Esophagus squamous epithelium (tissue), 5 donors: ENCODE results near the gene CTSE. TPM values are rescaled to one million over a fixed set of nuclear protein-coding genes. Genes with fewer than 3 reads are reported as not detected.

Experiments used
- DNase-seq: peaks from one replicate; lab custom pipeline; 2025; lab: John Stamatoyannopoulos, UW
- H3K27ac ChIP-seq, 4 donors: fragments of 200-600 bp; sonication (generic); one replicate each; pipeline ENCODE4 v1.5.1; 2016 to 2019; ENCODE audit warnings: mild to moderate bottlenecking in 1 of 4
- H3K27me3 ChIP-seq, 4 donors: fragments of 200-600 bp; sonication (generic); 1 replicate in 3 of 4; 2 replicates in 1 of 4; pipeline versions ENCODE4 v1.5.1 to v1.6.0; 2017 to 2021; ENCODE audit warnings: antibody characterized with exemption in 1 of 4
- H3K36me3 ChIP-seq, 3 donors: fragments of 200-600 bp; sonication (generic); one replicate each; pipeline ENCODE4 v1.5.1; 2016 to 2019
- H3K4me1 ChIP-seq, 3 donors: fragments of 200-600 bp; sonication (generic); one replicate each; pipeline ENCODE4 v1.5.1; 2017 to 2019
- H3K4me3 ChIP-seq, 4 donors: fragments of 200-600 bp; sonication (generic); 1 replicate in 3 of 4; 2 replicates in 1 of 4; pipeline ENCODE4 v1.5.1; 2016 to 2019; ENCODE audit warnings: mild to moderate bottlenecking in 2 of 4, moderate library complexity in 1 of 4
- H3K9me3 ChIP-seq, 3 donors: fragments of 200-600 bp; sonication (generic); one replicate each; pipeline ENCODE4 v1.5.1; 2016 to 2019
- CTCF ChIP-seq, 6 experiments: fragments of 450-650 bp in 4 of 6; fragments of 200-600 bp in 2 of 6; sonication (generic) in 2 of 6; IDR thresholded peaks; one replicate each; pipeline ENCODE4 v1.5.1; 2016 to 2019; ENCODE audit warnings: antibody characterized with exemption in 6 of 6, mild to moderate bottlenecking in 4 of 6, moderate library complexity in 4 of 6
- POLR2A ChIP-seq, 4 donors: fragments of 450-650 bp; IDR thresholded peaks; one replicate each; pipeline ENCODE4 v1.6.1; 2017; ENCODE audit warnings: antibody characterized with exemption in 4 of 4, mild to moderate bottlenecking in 4 of 4, moderate library complexity in 3 of 4
- WGBS, 2 donors: methylation state at CpG; one replicate each; pipeline ENCODE4 v1.1.5; 2018; 5-methylcytosine and 5-hydroxymethylcytosine counted together
- intact Hi-C: fragments of 100-400 bp; cut with DNase I; formaldehyde crosslinking; loops from one replicate; pipeline ENCODE4 v1.15.0; 2022
- total RNA-seq, 4 donors: library from RNA; depleted of rRNA; stranded (reverse); fragments of >200 nt; gene quantifications; one replicate each; pipeline ENCODE4 v1.1.0, GENCODE V29; 2016
- donor health status: DM: yes; HTN: yes; CAD: no.

Gene CTSE
- total RNA-seq, 4 donors from 2014 or later = 0.32 to 0.48 (median 0.38) TPM; not detected in 1

- Histone ChIP-seq H3K4me3 (no peak overlapping the region), H3K27me3 (peaks cover 0 to 7% (median 0%) of the 10 kb centered on the region in 4 donors), H3K27ac (no peak overlapping the region), H3K36me3 (peaks cover 0 to 55% (median 3%) of the 10 kb centered on the region in 3 donors), H3K9me3 (no peaks in the 10 kb centered on the region), H3K4me1 (peaks cover 12 to 33% (median 14%) of the 10 kb centered on the region in 3 donors)
- 53 to 80% methylated on average over 2 to 4 of the region's 7 CpGs for WGBS, 2 donors
- no peak for TF ChIP-seq POLR2A (IDR thresholded peaks at IDR 0.05)
- TF ChIP-seq CTCF (IDR thresholded peaks at IDR 0.05) = no peak
- DNase-seq = no peak
- intact Hi-C loops = loop anchor here (2.0 to 5.0 kb wide), 2 partner anchors 60 to 186 kb away; no protein-coding TSS in a partner anchor
These were observed 45.0 kb downstream of the CTSE start for GRCh38 chr1:205978676-205979075.

GRCh38 chr1:205977402-205978014 is 46.2 kb downstream of the CTSE start:
- intact Hi-C loops = loop anchor here (2.0 to 5.0 kb wide), 2 partner anchors 59 to 185 kb away; no protein-coding TSS in a partner anchor
- no peaks in the 10 kb centered on the region for H3K9me3 ChIP-seq
- TF ChIP-seq POLR2A (IDR thresholded peaks at IDR 0.05) (no peak), CTCF (IDR thresholded peaks at IDR 0.05) (peak; percentile 80 to 96 (median 93))

GRCh38 chr1:205976708-205977401 is 46.8 kb downstream of the CTSE start:
- Histone ChIP-seq H3K36me3 (peaks cover 0 to 38% (median 0%) of the 10 kb centered on the region in 3 donors), H3K4me3 (no peak overlapping the region), H3K27ac (no peak overlapping the region), H3K9me3 (no peaks in the 10 kb centered on the region), H3K27me3 (peaks cover 0 to 7% (median 0%) of the 10 kb centered on the region in 4 donors), H3K4me1 (peaks cover 7 to 19% (median 14%) of the 10 kb centered on the region in 3 donors)
- 61 to 74% methylated on average over 7 to 8 of the region's 8 CpGs for WGBS, 2 donors
- intact Hi-C loops = loop anchor here (5.0 kb wide), 1 partner anchor 185 kb away; no protein-coding TSS in a partner anchor
- DNase-seq = no peak
- TF ChIP-seq CTCF (IDR thresholded peaks at IDR 0.05) (no peak), POLR2A (IDR thresholded peaks at IDR 0.05) (no peak)

More at GRCh38 chr1:205977402-205978014, 46.2 kb downstream of the CTSE start:
- peaks cover 0 to 45% (median 3%) of the 10 kb centered on the region in 3 donors for H3K36me3 ChIP-seq
- no peak overlapping the region for H3K4me3 ChIP-seq
- no peak for DNase-seq
- no peak overlapping the region for H3K27ac ChIP-seq
- peaks cover 7 to 21% (median 14%) of the 10 kb centered on the region in 3 donors for H3K4me1 ChIP-seq
- 64 to 100% methylated on average over 2 of the region's 2 CpGs for WGBS, 2 donors
- peaks cover 0 to 7% (median 0%) of the 10 kb centered on the region in 4 donors for H3K27me3 ChIP-seq

GRCh38 chr1:205976036-205976435 is 47.7 kb downstream of the CTSE start:
- Histone ChIP-seq H3K4me1 (peaks cover 7 to 19% (median 14%) of the 10 kb centered on the region in 3 donors), H3K4me3 (no peak overlapping the region), H3K27ac (no peak overlapping the region), H3K9me3 (no peaks in the 10 kb centered on the region), H3K27me3 (peaks cover 0 to 7% (median 0%) of the 10 kb centered on the region in 4 donors), H3K36me3 (peaks cover 0 to 35% (median 0%) of the 10 kb centered on the region in 3 donors)
- intact Hi-C loops = loop anchor here (5.0 kb wide), 1 partner anchor 184 kb away; no protein-coding TSS in a partner anchor
- 48 to 100% methylated on average over 1 to 4 of the region's 4 CpGs for WGBS, 2 donors
- TF ChIP-seq POLR2A (IDR thresholded peaks at IDR 0.05) (no peak), CTCF (IDR thresholded peaks at IDR 0.05) (no peak)
- no peak for DNase-seq
